HG02943 (cell line): ENCODE data around the gene IARS2.
"Not testable (repeated sequence)": the region's sequence is repeated elsewhere in the genome, so short reads cannot be mapped to it uniquely, and the experiment has no call there.

Source experiments
- ATAC-seq: cut with Tn5 transposase; IDR thresholded peaks from one replicate; pipeline ENCODE4 v1.9.1; 2021; ENCODE audit warnings: mild to moderate bottlenecking, low read depth, moderate library complexity; ENCODE audit not compliant: unreplicated experiment

IARS2 gene

DNA sequence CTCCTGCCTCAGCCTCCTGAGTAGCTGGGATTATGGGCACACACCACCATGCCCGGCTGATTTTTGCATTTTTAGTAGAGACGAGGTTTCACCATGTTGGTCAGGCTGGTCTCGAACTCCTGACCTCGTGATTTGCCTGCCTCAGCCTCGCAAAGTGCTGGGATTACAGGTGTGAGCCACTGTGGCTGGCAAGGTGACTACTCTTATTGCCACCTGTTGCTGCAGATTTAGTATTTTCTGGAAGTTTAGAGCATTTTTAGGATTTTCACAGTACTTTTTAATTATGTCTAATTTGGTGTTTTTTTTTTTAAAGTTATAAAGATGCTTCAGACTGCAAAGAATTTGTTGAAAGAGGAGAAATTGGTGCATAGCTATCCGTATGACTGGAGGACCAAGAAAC lies 16.5 kb downstream of the IARS2 start:
- ATAC-seq = not testable (repeated sequence)

GRCh38 chr1:220112600-220112999 lies 18.7 kb downstream of the IARS2 start:
- not testable (repeated sequence) for ATAC-seq

- no peak for ATAC-seq
Measured at GRCh38 chr1:220113136-220113695, 19.3 kb downstream of the IARS2 start.

GRCh38 chr1:220119043-220119512 lies 25.1 kb downstream of the IARS2 start:
- ATAC-seq = no peak

- ATAC-seq = no peak
Measured at GRCh38 chr1:220121791-220122530, 28.0 kb downstream of the IARS2 start.

GRCh38 chr1:220123066-220123465 lies 29.1 kb downstream of the IARS2 start:
- no peak for ATAC-seq

- no peak for ATAC-seq
Measured at GRCh38 chr1:220123889-220124288, 30.0 kb downstream of the IARS2 start.

GRCh38 chr1:220124542-220124941 lies 30.6 kb downstream of the IARS2 start:
- no peak for ATAC-seq

DNA sequence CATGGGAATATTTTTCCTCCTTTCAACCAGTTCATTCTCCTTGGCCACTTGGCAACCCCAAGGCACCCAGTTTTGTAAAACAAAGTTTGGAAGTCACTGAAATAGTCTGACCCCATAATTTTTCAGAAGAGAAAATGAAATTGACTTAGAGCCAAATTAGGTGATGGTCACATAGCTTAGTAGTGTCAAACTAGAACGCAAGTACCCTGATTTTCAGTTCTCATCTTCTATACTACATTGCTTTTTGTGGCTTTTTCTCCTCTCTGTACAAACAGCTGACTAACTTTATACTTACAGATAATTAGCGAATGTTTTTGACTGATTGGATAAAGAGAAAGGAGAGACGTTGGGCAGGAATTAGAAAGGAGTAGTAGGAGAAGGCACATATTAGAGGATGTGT lies 33.1 kb downstream of the IARS2 start:
- no peak for ATAC-seq

GRCh38 chr1:220129479-220130210 lies 35.7 kb downstream of the IARS2 start:
- no peak for ATAC-seq

GRCh38 chr1:220135755-220136154 lies 41.8 kb downstream of the IARS2 start:
- ATAC-seq = no peak

- no peak for ATAC-seq
Measured at GRCh38 chr1:220137019-220137786, 43.3 kb downstream of the IARS2 start.

DNA sequence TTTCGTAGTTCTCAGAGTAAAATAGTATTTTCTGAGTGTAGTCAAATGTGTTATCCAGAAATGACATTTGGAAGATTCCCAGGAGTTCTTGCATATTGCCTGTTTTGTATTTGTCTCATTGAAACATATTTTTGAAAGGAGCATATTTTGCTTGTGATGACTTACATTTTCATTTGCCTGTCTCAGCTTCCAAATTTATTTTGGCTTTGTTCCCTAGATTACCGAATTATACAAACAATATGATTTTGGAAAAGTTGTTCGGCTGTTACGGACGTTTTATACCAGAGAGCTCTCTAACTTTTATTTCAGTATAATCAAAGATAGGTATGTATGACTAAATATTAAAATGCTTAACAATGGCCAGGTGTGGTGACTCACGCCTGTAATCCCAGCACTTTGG lies 46.0 kb downstream of the IARS2 start:
- no peak for ATAC-seq

GRCh38 chr1:220144051-220144450 lies 50.1 kb downstream of the IARS2 start:
- no peak for ATAC-seq

DNA sequence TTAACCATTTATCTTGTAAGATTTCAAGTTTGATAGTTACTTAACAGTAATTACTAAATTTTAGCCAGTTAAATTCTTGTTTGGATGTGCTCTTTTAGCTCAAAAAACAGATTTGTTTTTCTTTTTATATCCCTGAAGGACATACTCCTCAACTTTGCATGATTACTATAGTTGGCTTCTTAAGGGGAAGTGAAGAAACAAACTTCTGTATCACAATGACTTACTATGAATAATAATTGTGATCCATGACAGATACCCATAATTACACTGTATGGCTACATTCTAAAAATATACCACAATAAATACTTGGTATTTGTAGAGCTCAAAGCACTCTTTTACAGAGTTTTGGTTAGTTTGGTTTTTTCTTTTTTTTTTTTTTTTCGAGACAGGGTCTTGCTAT lies 55.8 kb downstream of the IARS2 start:
- ATAC-seq = no peak

GRCh38 chr1:220151454-220151853 lies 57.5 kb downstream of the IARS2 start:
- no peak for ATAC-seq

GRCh38 chr1:220153147-220153546 lies 59.2 kb downstream of the IARS2 start:
- ATAC-seq = no peak

- ATAC-seq = no peak
Measured at GRCh38 chr1:220156620-220157146, 62.8 kb downstream of the IARS2 start.

DNA sequence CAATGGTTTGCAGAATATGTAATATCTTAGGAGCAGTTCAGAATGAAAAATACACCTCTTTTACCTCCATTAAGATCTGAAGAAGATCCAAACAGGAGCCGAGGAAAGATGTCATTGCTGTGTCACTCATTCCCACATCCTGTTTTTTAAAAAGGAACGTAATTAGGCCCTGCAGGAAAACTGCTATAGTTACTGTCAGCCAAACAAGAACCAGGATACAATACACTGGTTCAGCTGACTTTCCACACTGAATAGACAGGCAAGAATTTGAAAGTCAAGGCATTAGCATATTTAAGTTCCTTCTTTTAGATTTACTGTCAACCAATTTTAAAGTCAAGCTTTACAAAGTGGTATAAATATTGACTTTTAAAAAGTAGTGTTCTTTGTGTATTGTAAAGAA lies 63.8 kb downstream of the IARS2 start:
- ATAC-seq = no peak

DNA sequence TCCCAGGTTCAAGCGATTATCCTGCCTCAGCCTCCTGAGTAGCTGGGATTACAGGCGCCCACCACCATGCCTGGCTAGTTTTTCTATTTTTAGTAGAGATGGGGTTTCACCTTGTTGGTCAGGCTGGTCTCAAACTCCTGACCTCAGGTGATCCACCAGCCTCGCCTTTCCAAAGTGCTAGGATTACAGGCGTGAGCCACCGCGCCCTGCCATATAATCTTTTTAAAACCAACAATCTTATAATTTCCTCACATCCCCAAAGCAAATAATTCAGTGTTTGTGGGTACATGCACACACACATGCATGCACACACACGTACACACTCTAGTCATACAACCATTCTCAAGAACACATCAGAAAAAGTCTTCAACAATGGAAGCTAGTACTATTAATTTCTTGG lies 64.6 kb downstream of the IARS2 start:
- not testable (repeated sequence) for ATAC-seq

GRCh38 chr1:220159041-220159440 lies 65.1 kb downstream of the IARS2 start:
- ATAC-seq = no peak
